ENCODE results near the gene PDE8A.

PDE8A gene

GRCh38 chr15:85035980-85036379 is 54.3 kb downstream of the PDE8A start:
- no peak for ATAC-seq

DNA sequence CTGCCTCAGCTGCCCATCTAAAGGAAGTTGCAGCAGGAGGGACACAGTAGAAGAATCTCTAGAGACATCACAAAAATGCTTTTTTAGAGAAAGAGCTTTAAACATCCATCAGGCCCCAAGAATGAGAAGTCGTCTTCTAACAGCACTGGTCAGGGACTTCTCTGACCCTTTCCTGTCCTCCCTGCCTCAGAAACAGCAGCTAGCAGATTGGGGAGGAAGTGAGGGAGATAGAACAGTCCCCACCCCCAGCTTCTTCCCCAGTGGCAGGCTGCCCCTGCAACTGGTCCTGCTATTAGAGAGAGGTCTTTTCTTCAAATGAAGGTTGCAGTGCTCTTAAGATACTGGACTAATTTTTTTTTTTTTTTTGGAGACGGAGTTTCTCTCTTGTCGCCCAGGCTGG is 55.1 kb downstream of the PDE8A start:
- no peak for ATAC-seq

- no peak for ATAC-seq
Observed at GRCh38 chr15:85037641-85038040, 56.0 kb downstream of the PDE8A start.

GRCh38 chr15:85041230-85041629 is 59.6 kb downstream of the PDE8A start:
- no peak for ATAC-seq

- no peak for ATAC-seq
Observed at GRCh38 chr15:85044251-85044853, 62.7 kb downstream of the PDE8A start.

- no peak for ATAC-seq
Observed at GRCh38 chr15:85044894-85045293, 63.2 kb downstream of the PDE8A start.

- ATAC-seq, result no peak
Observed at GRCh38 chr15:85045615-85046014, 64.0 kb downstream of the PDE8A start.

GRCh38 chr15:85047271-85047948 is 65.8 kb downstream of the PDE8A start:
- ATAC-seq, result no peak

- no peak for ATAC-seq
Observed at GRCh38 chr15:85048430-85048829, 66.8 kb downstream of the PDE8A start.

DNA sequence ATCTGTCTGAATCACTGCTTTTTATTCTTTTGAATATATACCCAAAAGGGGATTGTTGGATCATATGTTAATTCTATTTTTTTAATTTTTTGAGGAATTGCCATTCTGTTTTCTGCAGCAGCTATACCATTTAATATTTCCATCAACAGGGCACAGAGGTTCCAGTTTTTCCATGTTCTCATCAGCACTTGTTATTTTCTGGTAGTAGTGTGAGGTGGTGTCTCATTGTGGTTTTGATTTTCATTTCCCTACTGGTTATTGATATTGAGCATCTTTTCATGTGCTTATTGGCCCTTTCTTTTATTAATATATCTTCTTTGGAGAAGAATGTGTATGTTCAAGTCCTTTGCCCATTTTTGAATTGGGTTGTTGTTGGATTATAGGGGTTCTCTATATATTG is 68.1 kb downstream of the PDE8A start:
- no peak for ATAC-seq

GRCh38 chr15:85059734-85060133 is 78.1 kb downstream of the PDE8A start:
- no peak for ATAC-seq

DNA sequence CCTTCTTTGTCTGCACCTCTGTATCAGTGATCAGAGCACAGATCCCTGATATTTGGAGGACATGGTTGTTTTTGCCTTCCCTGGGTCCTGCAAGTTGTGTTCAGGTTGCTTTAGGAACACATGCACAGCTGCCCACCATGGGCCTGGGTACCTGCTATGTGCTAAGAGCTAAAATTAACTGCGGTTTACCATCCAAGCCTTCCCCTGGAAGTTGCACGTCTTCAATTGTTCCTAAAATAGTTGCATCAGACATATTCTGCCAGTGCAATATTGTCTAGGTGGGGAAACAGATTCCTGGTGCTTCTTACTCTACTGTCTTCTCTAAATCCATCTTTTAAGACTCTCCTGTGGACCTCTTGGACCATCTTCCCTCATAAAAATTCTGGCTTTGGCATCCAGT is 80.9 kb downstream of the PDE8A start:
- ATAC-seq, result no peak

DNA sequence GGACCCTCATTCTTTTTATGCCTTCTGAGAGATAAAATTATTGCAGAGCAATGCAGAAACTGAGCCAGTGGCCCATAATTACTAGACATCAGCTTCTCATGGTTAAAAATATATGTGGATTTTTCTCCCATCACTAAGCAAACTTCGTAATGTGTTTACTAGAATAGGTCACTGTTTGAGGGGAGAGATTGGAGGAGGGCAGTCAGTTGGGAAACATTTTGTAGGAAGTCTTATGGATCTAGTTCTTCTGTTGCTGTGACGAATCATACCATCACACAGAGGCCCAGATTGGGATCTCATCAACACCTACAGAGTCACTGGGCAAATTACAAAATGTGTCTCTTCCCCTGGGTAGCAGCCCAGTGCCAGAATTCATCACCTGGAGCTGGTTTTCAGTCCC is 81.4 kb downstream of the PDE8A start:
- no peak for ATAC-seq

GRCh38 chr15:85063522-85064079 is 81.9 kb downstream of the PDE8A start:
- peak; percentile 44 to 58 for ATAC-seq

GRCh38 chr15:85064710-85065109 is 83.1 kb downstream of the PDE8A start:
- ATAC-seq, result no peak

DNA sequence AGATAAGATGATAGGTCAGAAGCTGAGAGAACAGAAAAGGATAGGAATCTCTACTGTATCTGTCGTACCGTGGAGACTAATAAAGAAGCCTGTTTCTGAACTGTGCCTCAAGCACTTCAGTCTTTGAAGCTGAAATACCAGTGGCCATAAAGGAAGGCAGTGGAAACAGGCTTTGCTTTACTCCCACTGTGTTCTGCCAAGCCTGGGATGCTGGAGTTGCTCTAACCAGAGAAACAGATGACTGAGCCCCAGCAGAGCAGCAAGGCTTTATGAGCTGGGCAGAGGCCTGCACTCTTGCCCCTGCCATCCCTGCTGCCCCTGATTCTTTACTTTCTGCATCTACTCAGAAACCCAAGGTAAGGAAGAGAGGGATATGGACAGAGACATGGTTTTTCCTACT is 89.4 kb downstream of the PDE8A start:
- no peak for ATAC-seq

- no peak for ATAC-seq
Observed at GRCh38 chr15:85071504-85071903, 89.8 kb downstream of the PDE8A start.

DNA sequence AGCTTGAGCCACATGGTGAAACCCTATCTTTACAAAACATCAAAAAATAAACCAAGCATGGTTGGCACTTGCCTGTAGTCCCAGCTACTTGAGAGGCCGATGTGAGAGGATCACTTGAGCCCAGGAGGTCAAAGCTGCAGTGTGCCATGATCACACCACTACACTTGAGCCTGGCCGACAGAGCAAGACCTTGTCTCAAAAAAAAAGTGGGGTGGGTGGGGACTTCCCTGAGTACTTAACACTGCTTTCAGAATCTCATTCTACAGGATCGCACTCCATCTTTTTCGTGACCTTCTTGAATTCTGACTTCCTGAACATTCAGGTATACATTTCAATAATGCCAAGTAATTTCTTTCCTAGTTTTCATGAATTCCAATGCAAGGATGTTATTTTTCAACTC is 91.3 kb downstream of the PDE8A start:
- no peak for ATAC-seq

- peak; percentile 89 to 97 for ATAC-seq
Observed at GRCh38 chr15:85073556-85074194, 92.0 kb downstream of the PDE8A start.

GRCh38 chr15:85086855-85087254 is 105.2 kb downstream of the PDE8A start:
- no peak for ATAC-seq

DNA sequence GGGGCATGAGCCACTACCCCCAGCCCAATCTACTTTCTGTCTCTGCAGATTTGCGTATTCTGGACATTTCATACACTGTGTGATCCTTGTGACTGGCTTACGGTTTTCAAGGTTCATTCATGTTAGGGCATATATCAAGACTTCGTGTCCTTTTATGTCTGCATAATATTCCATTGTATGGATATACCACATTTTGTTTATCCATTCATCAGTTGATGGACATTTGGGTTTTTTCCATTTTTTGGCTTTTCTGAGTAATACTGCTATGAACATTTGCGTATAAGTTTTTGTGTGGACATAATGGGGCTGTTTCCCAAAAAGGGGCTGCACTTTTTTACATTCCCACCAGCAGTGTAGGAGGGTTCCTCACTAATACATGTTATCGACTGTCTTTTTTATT is 106.6 kb downstream of the PDE8A start:
- ATAC-seq, result no peak

DNA sequence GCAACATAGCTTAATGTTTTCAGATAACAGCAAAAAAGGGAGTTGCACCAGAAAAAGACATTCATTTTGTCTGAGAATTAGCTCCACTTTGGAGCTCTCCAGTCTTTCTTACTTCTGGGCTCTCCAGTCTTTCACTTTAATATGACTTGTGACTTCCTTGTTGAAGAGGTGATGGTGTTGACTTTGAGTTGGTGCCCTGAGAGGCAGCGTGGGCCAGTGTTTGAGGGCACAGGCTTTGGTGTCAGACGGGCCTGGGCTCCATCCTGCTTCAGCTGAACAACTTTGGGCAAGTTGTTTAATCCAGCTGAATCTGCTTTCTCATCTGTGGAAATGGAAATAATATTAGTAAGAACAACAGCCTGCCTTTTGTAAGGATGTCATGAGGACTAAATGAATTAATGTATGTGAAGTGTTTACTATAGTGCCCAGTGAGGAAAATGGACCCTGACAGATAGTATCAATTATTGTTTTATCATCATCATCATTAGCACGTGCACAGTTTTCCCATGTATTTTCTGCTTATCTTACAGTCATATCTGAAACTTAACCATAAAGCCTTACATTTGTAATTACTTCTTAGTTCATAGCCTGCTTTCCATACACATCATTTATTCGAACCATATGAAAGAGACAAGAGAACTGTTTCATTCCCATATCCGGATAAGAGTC is 108.4 kb downstream of the PDE8A start:
- ATAC-seq, result no peak

DNA sequence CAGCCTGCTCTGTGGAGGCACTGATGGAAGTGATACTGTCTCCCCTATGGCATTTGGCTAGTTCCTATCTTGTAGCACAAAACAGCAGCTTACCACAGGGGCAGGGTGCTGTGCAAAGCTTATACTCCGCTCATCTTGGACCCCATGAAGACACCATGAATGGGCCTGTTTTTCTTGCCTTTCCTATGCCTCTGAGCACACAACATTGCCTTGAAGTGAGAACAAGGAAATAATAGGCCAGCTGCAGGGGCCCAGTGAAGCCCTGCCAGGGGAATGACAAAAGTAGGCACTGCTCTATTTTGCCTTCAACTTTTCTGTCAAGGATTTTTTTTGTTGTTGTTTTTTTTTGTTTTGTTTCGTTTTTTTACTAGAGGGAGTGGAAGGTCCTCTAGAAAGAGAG is 110.3 kb downstream of the PDE8A start:
- ATAC-seq, result no peak

DNA sequence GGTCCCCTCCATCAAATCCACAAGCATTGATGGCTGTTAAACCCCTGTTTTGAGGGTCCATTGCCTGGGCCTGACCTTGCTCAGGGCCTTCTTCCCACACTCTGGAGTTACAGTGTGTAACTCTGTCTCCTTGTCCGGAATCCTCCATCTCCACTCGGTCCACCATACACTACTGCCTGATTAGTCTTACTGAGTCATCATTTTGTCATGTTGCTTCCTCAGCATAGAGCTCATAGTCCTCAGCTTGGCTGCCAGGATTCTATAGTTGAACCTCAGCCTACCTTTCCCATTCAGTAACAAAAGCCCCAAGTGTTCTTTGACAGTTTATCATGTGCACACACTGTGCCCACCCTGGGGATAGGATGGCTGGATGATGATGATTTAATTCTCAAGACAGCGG is 113.0 kb downstream of the PDE8A start:
- ATAC-seq, result no peak
